ENCODE results near the gene OR10H3.
"Not testable (repeated sequence)": the region's sequence is repeated elsewhere in the genome, so short reads cannot be mapped to it uniquely, and the experiment has no call there.

Gene OR10H3

GRCh38 chr19:15737722-15738121 is at the start of gene OR10H3:
Gene OR10H3 (plus strand): TSS chr19:15737985. CDS start chr19:15741393, 3,408 bp downstream.
- DNase-seq, result no peak

- no peak for DNase-seq
Measured at GRCh38 chr19:15696654-15697194, 41.1 kb upstream of the OR10H3 start.

- DNase-seq, result no peak
Measured at GRCh38 chr19:15701757-15702533, 35.8 kb upstream of the OR10H3 start.

GRCh38 chr19:15702534-15702930 is 35.3 kb upstream of the OR10H3 start:
- peak; percentile 36 to 63 for DNase-seq

- DNase-seq, result no peak
Measured at GRCh38 chr19:15714638-15715037, 23.1 kb upstream of the OR10H3 start.

GRCh38 chr19:15715642-15716041 is 22.1 kb upstream of the OR10H3 start:
- DNase-seq, result no peak

GRCh38 chr19:15717809-15718208 is 20.0 kb upstream of the OR10H3 start:
- no peak for DNase-seq

- DNase-seq, result no peak
Measured at GRCh38 chr19:15721268-15721667, 16.5 kb upstream of the OR10H3 start.

GRCh38 chr19:15722956-15723355 is 14.8 kb upstream of the OR10H3 start:
- DNase-seq, result no peak

- no peak for DNase-seq
Measured at GRCh38 chr19:15727724-15728123, 10.1 kb upstream of the OR10H3 start, which contains the start of gene OR10H2. Gene OR10H2 (plus strand): TSS chr19:15728024. CDS start chr19:15728044, 20 bp downstream.

GRCh38 chr19:15730538-15730937 is 7.2 kb upstream of the OR10H3 start:
- no peak for DNase-seq

GRCh38 chr19:15732388-15732787 is 5.4 kb upstream of the OR10H3 start:
- no peak for DNase-seq

- no peak for DNase-seq
Measured at GRCh38 chr19:15733895-15734294, 3.9 kb upstream of the OR10H3 start.

GRCh38 chr19:15740785-15741184 is 3.0 kb downstream of the OR10H3 start:
- DNase-seq, result no peak

- DNase-seq, result no peak
Measured at GRCh38 chr19:15748239-15748638, 10.5 kb downstream of the OR10H3 start.

GRCh38 chr19:15758379-15758778 is 20.6 kb downstream of the OR10H3 start:
- no peak for DNase-seq

- no peak for DNase-seq
Measured at GRCh38 chr19:15759962-15760565, 22.3 kb downstream of the OR10H3 start.

GRCh38 chr19:15769586-15769985 is 31.8 kb downstream of the OR10H3 start:
- DNase-seq, result no peak

GRCh38 chr19:15774159-15774558 is 36.4 kb downstream of the OR10H3 start:
- DNase-seq, result not testable (repeated sequence)

- DNase-seq, result no peak
Measured at GRCh38 chr19:15775249-15775648, 37.5 kb downstream of the OR10H3 start.

- DNase-seq, result no peak
Measured at GRCh38 chr19:15776264-15776663, 38.5 kb downstream of the OR10H3 start.

GRCh38 chr19:15776991-15777970 is 39.5 kb downstream of the OR10H3 start:
- peak; percentile 6 to 20 for DNase-seq

Data from inflammatory macrophage treated with lipopolysaccharide for 1 hour (primary cell).